Liver (tissue), 9 donors: Measurements from ENCODE around the gene BRD1. TPM values are rescaled to one million over a fixed set of nuclear protein-coding genes. Genes with fewer than 3 reads are reported as not detected.

Experiments used
- DNase-seq: peaks from one replicate; pipeline ENCODE4 v3.0.0-alpha.2; 2017; ENCODE audit warnings: low spot score
- H3K27ac ChIP-seq, 2 donors: one replicate each; pipeline ENCODE4 v1.7.0; 2013; ENCODE audit warnings: inconsistent platforms in 2 of 2, low read length in 2 of 2, control low read depth in 1 of 2, low read depth in 1 of 2, mild to moderate bottlenecking in 1 of 2
- H3K27me3 ChIP-seq, 4 donors: one replicate each; pipeline versions ENCODE4 v1.6.1 to v1.7.0; 2013; ENCODE audit warnings: low read length in 3 of 4, inconsistent platforms in 1 of 4, mild to moderate bottlenecking in 1 of 4, moderate library complexity in 1 of 4; ENCODE audit not compliant: control insufficient read depth in 4 of 4, insufficient read depth in 4 of 4
- H3K36me3 ChIP-seq, 4 donors: one replicate each; pipeline versions ENCODE4 v1.6.1 to v1.7.0; 2013; ENCODE audit warnings: low read length in 3 of 4, mild to moderate bottlenecking in 3 of 4, low read depth in 1 of 4, moderate library complexity in 1 of 4; ENCODE audit not compliant: control insufficient read depth in 4 of 4, insufficient read depth in 3 of 4
- H3K4me1 ChIP-seq, 4 donors: one replicate each; pipeline versions ENCODE4 v1.6.1 to v1.7.0; 2013; ENCODE audit warnings: low read length in 3 of 4, mild to moderate bottlenecking in 3 of 4, moderate library complexity in 1 of 4; ENCODE audit not compliant: control insufficient read depth in 4 of 4, insufficient read depth in 4 of 4
- H3K4me3 ChIP-seq, 3 donors: one replicate each; pipeline versions ENCODE4 v1.6.1 to v1.7.0; 2013; ENCODE audit warnings: low read length in 3 of 3, control low read depth in 1 of 3, low read depth in 1 of 3, mild to moderate bottlenecking in 1 of 3
- H3K9ac ChIP-seq, 2 donors: one replicate each; pipeline ENCODE4 v1.7.0; 2013; ENCODE audit warnings: low read length in 2 of 2, mild to moderate bottlenecking in 2 of 2, moderate library complexity in 2 of 2, control low read depth in 1 of 2, low read depth in 1 of 2
- H3K9me3 ChIP-seq, 4 donors: one replicate each; pipeline versions ENCODE4 v1.6.1 to v1.7.0; 2013; ENCODE audit warnings: low read length in 3 of 4; ENCODE audit not compliant: control insufficient read depth in 4 of 4
- EGR1 ChIP-seq, 2 donors: IDR thresholded peaks; 2 replicates each; pipeline ENCODE4 v1.6.1; 2016 to 2018; ENCODE audit warnings: antibody characterized with exemption in 2 of 2, low read depth in 2 of 2
- FOXA1 ChIP-seq: IDR thresholded peaks from 2 replicates; pipeline ENCODE4 v1.6.1; 2016; ENCODE audit warnings: antibody characterized with exemption
- FOXA2 ChIP-seq: IDR thresholded peaks from 2 replicates; pipeline ENCODE4 v1.6.1; 2016; ENCODE audit warnings: antibody characterized with exemption
- GABPA ChIP-seq, 2 donors: IDR thresholded peaks in 1 of 2; conservative IDR thresholded peaks in 1 of 2; 2 replicates each; pipeline ENCODE4 v1.6.1; 2016; ENCODE audit warnings: antibody characterized with exemption in 2 of 2, mild to moderate bottlenecking in 1 of 2, moderate library complexity in 1 of 2
- HNF4A ChIP-seq, 2 donors: conservative IDR thresholded peaks; 2 replicates each; pipeline ENCODE4 v1.6.1; 2016; ENCODE audit warnings: antibody characterized with exemption in 2 of 2, mild to moderate bottlenecking in 2 of 2
- HNF4G ChIP-seq: IDR thresholded peaks from 2 replicates; pipeline ENCODE4 v1.6.1; 2016; ENCODE audit warnings: antibody characterized with exemption
- NR2F2 ChIP-seq: IDR thresholded peaks from 2 replicates; pipeline ENCODE4 v1.6.1; 2016; ENCODE audit warnings: antibody characterized with exemption
- RAD21 ChIP-seq, 2 donors: IDR thresholded peaks; 2 replicates each; pipeline ENCODE4 v1.6.1; 2016; ENCODE audit warnings: antibody characterized with exemption in 2 of 2, mild to moderate bottlenecking in 2 of 2
- RXRA ChIP-seq, 2 donors: IDR thresholded peaks; 2 replicates each; pipeline ENCODE4 v1.6.1; 2017 to 2018; ENCODE audit warnings: antibody characterized with exemption in 2 of 2, mild to moderate bottlenecking in 1 of 2
- SP1 ChIP-seq: IDR thresholded peaks from 2 replicates; pipeline ENCODE4 v1.6.1; 2018; ENCODE audit warnings: antibody characterized with exemption, mild to moderate bottlenecking
- WGBS: extraction: QIAGEN DNeasy Blood & Tissue Kit; methylation state at CpG from one replicate; pipeline ENCODE4 v1.1.7; 2013; 5-methylcytosine and 5-hydroxymethylcytosine counted together
- polyA plus RNA-seq, 2 donors: library from polyadenylated mRNA; stranded (reverse) in 1 of 2; unstranded in 1 of 2; fragments of 200-250 nt in 1 of 2; fragments of >200 nt in 1 of 2; fragmentation: Nextera tagmentation in 1 of 2; extraction: Ambion mirVana in 1 of 2; gene quantifications; one replicate each; pipeline versions ENCODE4 v1.2.1 to v1.2.3, GENCODE V29; 2013 to 2015
- total RNA-seq, 2 donors: library from RNA; depleted of rRNA; stranded (reverse); fragments of >200 nt; gene quantifications; one replicate each; pipeline ENCODE4 v1.2.3, GENCODE V29; 2014
- TF ChIP-seq, protein P1 (sequence below): IDR thresholded peaks from 2 replicates; pipeline ENCODE4 v1.6.1; 2016; ENCODE audit warnings: antibody characterized with exemption
- TF ChIP-seq, protein P2 (sequence below): fragments of 150-350 bp; IDR thresholded peaks from 2 replicates; pipeline ENCODE4 v1.5.1; 2017; ENCODE audit warnings: improper control_type of control experiment, low read depth, low read length; ENCODE audit not compliant: missing input control
- TF ChIP-seq, protein P3 (sequence below): IDR thresholded peaks from 2 replicates; pipeline ENCODE4 v1.6.1; 2016; ENCODE audit warnings: antibody characterized with exemption
- TF ChIP-seq, protein P4 (sequence below): IDR thresholded peaks from 2 replicates; pipeline ENCODE4 v1.6.1; 2016; ENCODE audit warnings: antibody characterized with exemption
- TF ChIP-seq, protein P5 (sequence below): IDR thresholded peaks from 2 replicates; pipeline ENCODE4 v1.6.1; 2016; ENCODE audit warnings: antibody characterized with exemption, mild to moderate bottlenecking
- donor health status: healthy.
- donor health status: healthy.
- donor health status: healthy.
- donor health status: healthy.
- donor health status: healthy.

BRD1 gene
- total and polyA plus RNA-seq, 4 donors = 3.3 to 20.7 (median 11.6) TPM

DNA sequence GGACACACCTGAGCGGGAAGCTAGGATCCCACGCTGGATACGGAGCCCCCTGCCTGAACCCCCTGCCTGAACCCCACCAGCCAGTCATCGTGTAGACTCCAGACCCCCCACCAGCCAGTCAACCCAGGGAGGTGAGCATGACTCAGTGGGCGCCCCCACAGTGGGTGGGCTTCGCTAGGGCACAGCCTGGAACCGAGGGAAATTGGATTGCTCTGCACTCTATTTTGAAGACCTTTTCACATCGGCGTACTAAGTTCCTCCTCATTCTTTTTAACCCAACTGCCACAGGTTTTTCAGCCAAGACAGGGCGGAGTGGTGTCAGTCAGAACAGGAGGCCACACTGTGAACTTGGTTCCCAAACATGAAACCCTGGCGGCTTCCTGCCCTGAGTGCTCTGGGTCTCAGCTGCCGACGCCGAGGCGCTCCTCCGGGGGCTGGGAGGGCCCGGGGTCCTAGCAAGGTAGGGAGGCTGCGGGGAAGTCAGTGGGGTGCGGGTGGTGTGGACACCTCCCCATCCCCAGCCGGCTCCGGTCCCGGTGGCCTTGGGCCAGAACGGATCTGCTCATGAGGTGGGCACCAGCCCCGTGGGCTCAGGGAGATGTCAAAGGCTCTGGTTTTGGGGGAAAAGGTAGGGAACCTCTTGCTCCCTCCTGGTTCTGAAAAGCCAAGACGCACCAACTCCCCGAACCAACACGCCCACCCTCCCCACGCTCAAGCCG is 57.0 kb downstream of the BRD1 start:
- peaks cover 12 to 29% (median 15%) of the 10 kb centered on the region in 4 donors for H3K36me3 ChIP-seq
- no peak for DNase-seq

DNA sequence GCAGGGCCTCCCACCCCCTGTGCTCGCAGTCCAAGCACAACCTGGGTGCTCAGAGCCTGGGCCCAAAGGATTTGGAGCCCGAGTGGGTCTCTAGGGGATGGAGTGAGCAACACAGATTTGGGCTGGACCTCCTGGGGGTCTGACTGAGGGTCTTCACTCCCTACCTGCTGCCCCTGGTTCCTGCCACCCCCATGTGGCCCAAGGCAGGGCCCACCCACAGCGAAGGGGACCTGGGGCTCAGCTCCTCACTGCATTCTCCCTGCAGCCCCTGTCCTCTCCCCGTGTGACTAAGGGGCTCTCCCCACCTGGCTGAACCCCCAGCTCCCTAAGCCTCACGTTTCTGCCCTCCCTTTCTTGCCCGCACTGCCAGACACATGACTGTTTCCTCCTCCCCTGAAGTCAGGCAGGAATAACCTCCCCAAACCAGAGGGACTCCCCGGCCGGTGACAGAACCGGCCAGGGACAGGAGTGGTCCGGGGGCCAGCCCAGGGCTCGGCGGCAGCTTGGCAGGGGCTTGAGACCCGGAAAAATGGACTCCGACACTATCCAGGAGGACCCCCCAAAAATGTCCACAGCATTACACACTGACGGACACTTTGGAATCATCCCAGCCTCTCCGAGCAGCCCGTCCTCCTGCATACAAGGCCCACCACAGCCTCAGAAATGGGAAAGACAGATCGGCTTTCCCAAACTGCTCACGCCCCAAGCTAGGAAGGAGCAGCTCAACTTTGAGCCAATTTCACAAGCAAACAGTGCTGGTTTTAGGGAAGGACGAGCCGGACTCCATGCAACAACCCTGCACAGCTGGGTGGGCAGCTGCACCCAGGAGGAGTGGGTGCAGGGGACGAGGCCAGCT is 57.8 kb downstream of the BRD1 start:
- DNase-seq = no peak
- no peak overlapping the region for H3K27ac ChIP-seq
- WGBS = 84% methylated on average over 22 of the region's 22 CpGs
- peaks cover 7 to 23% (median 11%) of the 10 kb centered on the region in 4 donors for H3K36me3 ChIP-seq
- no peak overlapping the region for H3K9ac ChIP-seq
- TF ChIP-seq, protein P1, sequence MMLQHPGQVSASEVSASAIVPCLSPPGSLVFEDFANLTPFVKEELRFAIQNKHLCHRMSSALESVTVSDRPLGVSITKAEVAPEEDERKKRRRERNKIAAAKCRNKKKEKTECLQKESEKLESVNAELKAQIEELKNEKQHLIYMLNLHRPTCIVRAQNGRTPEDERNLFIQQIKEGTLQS = no peak
- TF ChIP-seq FOXA1 (no peak), NR2F2 (no peak), GABPA (IDR thresholded peaks at IDR 0.05 in 1 of 2, conservative IDR thresholded peaks at IDR 0.05 in 1 of 2) (no peak), RAD21 (IDR thresholded peaks at IDR 0.05) (no peak), EGR1 (IDR thresholded peaks at IDR 0.05; ENCODE audit: low read depth in 2 of 2) (no peak), RXRA (IDR thresholded peaks at IDR 0.05) (no peak), FOXA2 (no peak), SP1 (no peak), HNF4G (no peak), HNF4A (conservative IDR thresholded peaks at IDR 0.05) (no peak)
- TF ChIP-seq, protein P2, sequence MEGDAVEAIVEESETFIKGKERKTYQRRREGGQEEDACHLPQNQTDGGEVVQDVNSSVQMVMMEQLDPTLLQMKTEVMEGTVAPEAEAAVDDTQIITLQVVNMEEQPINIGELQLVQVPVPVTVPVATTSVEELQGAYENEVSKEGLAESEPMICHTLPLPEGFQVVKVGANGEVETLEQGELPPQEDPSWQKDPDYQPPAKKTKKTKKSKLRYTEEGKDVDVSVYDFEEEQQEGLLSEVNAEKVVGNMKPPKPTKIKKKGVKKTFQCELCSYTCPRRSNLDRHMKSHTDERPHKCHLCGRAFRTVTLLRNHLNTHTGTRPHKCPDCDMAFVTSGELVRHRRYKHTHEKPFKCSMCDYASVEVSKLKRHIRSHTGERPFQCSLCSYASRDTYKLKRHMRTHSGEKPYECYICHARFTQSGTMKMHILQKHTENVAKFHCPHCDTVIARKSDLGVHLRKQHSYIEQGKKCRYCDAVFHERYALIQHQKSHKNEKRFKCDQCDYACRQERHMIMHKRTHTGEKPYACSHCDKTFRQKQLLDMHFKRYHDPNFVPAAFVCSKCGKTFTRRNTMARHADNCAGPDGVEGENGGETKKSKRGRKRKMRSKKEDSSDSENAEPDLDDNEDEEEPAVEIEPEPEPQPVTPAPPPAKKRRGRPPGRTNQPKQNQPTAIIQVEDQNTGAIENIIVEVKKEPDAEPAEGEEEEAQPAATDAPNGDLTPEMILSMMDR = no peak
- TF ChIP-seq, protein P3, sequence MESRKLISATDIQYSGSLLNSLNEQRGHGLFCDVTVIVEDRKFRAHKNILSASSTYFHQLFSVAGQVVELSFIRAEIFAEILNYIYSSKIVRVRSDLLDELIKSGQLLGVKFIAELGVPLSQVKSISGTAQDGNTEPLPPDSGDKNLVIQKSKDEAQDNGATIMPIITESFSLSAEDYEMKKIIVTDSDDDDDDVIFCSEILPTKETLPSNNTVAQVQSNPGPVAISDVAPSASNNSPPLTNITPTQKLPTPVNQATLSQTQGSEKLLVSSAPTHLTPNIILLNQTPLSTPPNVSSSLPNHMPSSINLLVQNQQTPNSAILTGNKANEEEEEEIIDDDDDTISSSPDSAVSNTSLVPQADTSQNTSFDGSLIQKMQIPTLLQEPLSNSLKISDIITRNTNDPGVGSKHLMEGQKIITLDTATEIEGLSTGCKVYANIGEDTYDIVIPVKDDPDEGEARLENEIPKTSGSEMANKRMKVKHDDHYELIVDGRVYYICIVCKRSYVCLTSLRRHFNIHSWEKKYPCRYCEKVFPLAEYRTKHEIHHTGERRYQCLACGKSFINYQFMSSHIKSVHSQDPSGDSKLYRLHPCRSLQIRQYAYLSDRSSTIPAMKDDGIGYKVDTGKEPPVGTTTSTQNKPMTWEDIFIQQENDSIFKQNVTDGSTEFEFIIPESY = no peak
- TF ChIP-seq, protein P4, sequence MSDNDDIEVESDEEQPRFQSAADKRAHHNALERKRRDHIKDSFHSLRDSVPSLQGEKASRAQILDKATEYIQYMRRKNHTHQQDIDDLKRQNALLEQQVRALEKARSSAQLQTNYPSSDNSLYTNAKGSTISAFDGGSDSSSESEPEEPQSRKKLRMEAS = no peak
- TF ChIP-seq, protein P5, sequence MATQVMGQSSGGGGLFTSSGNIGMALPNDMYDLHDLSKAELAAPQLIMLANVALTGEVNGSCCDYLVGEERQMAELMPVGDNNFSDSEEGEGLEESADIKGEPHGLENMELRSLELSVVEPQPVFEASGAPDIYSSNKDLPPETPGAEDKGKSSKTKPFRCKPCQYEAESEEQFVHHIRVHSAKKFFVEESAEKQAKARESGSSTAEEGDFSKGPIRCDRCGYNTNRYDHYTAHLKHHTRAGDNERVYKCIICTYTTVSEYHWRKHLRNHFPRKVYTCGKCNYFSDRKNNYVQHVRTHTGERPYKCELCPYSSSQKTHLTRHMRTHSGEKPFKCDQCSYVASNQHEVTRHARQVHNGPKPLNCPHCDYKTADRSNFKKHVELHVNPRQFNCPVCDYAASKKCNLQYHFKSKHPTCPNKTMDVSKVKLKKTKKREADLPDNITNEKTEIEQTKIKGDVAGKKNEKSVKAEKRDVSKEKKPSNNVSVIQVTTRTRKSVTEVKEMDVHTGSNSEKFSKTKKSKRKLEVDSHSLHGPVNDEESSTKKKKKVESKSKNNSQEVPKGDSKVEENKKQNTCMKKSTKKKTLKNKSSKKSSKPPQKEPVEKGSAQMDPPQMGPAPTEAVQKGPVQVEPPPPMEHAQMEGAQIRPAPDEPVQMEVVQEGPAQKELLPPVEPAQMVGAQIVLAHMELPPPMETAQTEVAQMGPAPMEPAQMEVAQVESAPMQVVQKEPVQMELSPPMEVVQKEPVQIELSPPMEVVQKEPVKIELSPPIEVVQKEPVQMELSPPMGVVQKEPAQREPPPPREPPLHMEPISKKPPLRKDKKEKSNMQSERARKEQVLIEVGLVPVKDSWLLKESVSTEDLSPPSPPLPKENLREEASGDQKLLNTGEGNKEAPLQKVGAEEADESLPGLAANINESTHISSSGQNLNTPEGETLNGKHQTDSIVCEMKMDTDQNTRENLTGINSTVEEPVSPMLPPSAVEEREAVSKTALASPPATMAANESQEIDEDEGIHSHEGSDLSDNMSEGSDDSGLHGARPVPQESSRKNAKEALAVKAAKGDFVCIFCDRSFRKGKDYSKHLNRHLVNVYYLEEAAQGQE = no peak
- no peak overlapping the region for H3K4me3 ChIP-seq
- no peaks in the 10 kb centered on the region for H3K4me1 ChIP-seq
- H3K9me3 ChIP-seq = peaks cover 4 to 10% (median 5%) of the 10 kb centered on the region in 4 donors
- no peaks in the 10 kb centered on the region for H3K27me3 ChIP-seq

More for the DNA sequence above, 57.0 kb downstream of the BRD1 start:
- Histone ChIP-seq H3K9ac (no peak overlapping the region), H3K9me3 (peaks cover 3 to 10% (median 4%) of the 10 kb centered on the region in 4 donors), H3K4me3 (no peak overlapping the region), H3K27me3 (no peaks in the 10 kb centered on the region), H3K4me1 (no peaks in the 10 kb centered on the region), H3K27ac (no peak overlapping the region)
- WGBS = 79% methylated on average over 29 of the region's 29 CpGs
- TF ChIP-seq RAD21 (IDR thresholded peaks at IDR 0.05) = no peak
- TF ChIP-seq, protein P2 = no peak
- TF ChIP-seq, protein P4 = no peak
- TF ChIP-seq HNF4A (conservative IDR thresholded peaks at IDR 0.05) = no peak
- TF ChIP-seq GABPA (IDR thresholded peaks at IDR 0.05 in 1 of 2, conservative IDR thresholded peaks at IDR 0.05 in 1 of 2) = no peak
- no peak for TF ChIP-seq NR2F2
- no peak for TF ChIP-seq EGR1 (IDR thresholded peaks at IDR 0.05; ENCODE audit: low read depth in 2 of 2)
- no peak for TF ChIP-seq SP1
